Activated B cell treated with CpG ODN at 0.5 μM for 24 hours (primary cell): ENCODE results near the gene DHRS7C. TPM values are rescaled to one million over a fixed set of nuclear protein-coding genes. Genes with fewer than 3 reads are reported as not detected.

ENCODE experiments used
- ATAC-seq: fragments of 200-7000 bp; cut with Tn5 transposase; one replicate; pipeline ENCODE4 v1.10.0; 2021; ENCODE audit warnings: low read depth, mild to moderate bottlenecking, moderate library complexity
- CTCF ChIA-PET: fragments of 350-600 bp; sonication (Branson Sonifier 250); formaldehyde crosslinking; loops from one replicate; lab custom pipeline; 2021; ENCODE audit warnings: antibody characterized with exemption; lab: Charles Lee
- POLR2A ChIA-PET: fragments of 350-600 bp; sonication (Branson Sonifier 250); formaldehyde crosslinking; loops from one replicate; lab custom pipeline; 2021; ENCODE audit warnings: antibody characterized with exemption; lab: Charles Lee
- DNase-seq: peaks from one replicate; pipeline ENCODE4 v3.0.0; 2022
- H3K27ac Mint-ChIP-seq: one replicate; pipeline ENCODE4 v1.8.0; 2020; ENCODE audit warnings: mixed read lengths
- H3K27me3 Mint-ChIP-seq: one replicate; pipeline ENCODE4 v1.8.0; 2021; ENCODE audit warnings: mixed read lengths
- H3K36me3 Mint-ChIP-seq: one replicate; pipeline ENCODE4 v1.8.0; 2021; ENCODE audit warnings: low read depth, mixed read lengths
- H3K4me1 Mint-ChIP-seq: one replicate; pipeline ENCODE4 v1.8.0; 2021; ENCODE audit warnings: mixed read lengths
- H3K4me3 Mint-ChIP-seq: one replicate; pipeline ENCODE4 v1.8.0; 2020; ENCODE audit warnings: mild to moderate bottlenecking, mixed read lengths
- H3K9me3 Mint-ChIP-seq: one replicate; pipeline ENCODE4 v1.8.0; 2020; ENCODE audit warnings: mixed read lengths
- CTCF ChIP-seq: fragments of 200-600 bp; IDR thresholded peaks from one replicate; pipeline ENCODE4 v1.8.0; 2022; ENCODE audit warnings: antibody characterized with exemption, mild to moderate bottlenecking
- intact Hi-C: fragments of 100-400 bp; cut with micrococcal nuclease; formaldehyde crosslinking; loops from one replicate; pipeline ENCODE4 v1.15.1; 2024
- total RNA-seq: library from RNA; stranded (reverse); gene quantifications from 2 replicates; pipeline ENCODE4 v1.2.3, GENCODE V29; 2022

The DHRS7C gene
- total RNA-seq, 1 donor from 2014 or later: not detected

GRCh38 chr17:9830711-9831110, 39.3 kb upstream of the DHRS7C start:
- H3K9me3 Mint-ChIP-seq: no peaks in the 10 kb centered on the region

DNA sequence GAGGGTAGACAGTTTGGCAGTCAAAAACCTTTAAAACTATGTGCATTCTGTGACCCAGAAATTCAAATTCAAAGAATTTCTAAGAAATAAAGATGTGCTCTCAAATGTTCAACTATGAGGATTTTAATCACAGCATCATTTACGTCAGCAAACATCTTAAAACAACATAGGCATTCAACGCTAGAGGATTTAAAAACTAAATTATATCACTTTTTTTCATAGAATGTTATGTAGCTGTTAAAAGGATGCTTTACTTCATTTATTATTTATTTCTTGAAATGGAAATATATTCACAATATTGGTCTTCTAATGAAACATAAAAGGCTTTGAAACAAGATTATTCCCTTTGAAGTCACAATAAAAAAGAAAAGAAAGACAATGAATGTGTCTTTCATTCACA, 38.0 kb upstream of the DHRS7C start:
- ChIA-PET POLR2A (no interaction called here), CTCF (no interaction called here)
- no peaks in the 10 kb centered on the region for H3K9me3 Mint-ChIP-seq
- no peaks in the 10 kb centered on the region for H3K4me1 Mint-ChIP-seq
- peaks cover 2% of the 10 kb centered on the region for H3K27me3 Mint-ChIP-seq
- no peak overlapping the region for H3K4me3 Mint-ChIP-seq
- intact Hi-C loops: no loop called here
- DNase-seq: no peak
- H3K27ac Mint-ChIP-seq: no peak overlapping the region
- ATAC-seq: no peak
- no peak for TF ChIP-seq CTCF
- no peaks in the 10 kb centered on the region for H3K36me3 Mint-ChIP-seq

More at GRCh38 chr17:9830711-9831110, 39.3 kb upstream of the DHRS7C start:
- ATAC-seq (no peak), DNase-seq (no peak)
- Mint-ChIP-seq H3K4me3 (no peak overlapping the region), H3K4me1 (no peaks in the 10 kb centered on the region), H3K36me3 (no peaks in the 10 kb centered on the region), H3K27me3 (no peaks in the 10 kb centered on the region), H3K27ac (no peak overlapping the region)
- no peak for TF ChIP-seq CTCF
- POLR2A ChIA-PET: no interaction called here
- CTCF ChIA-PET: no interaction called here
- intact Hi-C loops: no loop called here

GRCh38 chr17:9828296-9829295, 37.2 kb upstream of the DHRS7C start:
- H3K27ac Mint-ChIP-seq: no peak overlapping the region
- ChIA-PET POLR2A (no interaction called here), CTCF (no interaction called here)
- peaks cover 5% of the 10 kb centered on the region for H3K27me3 Mint-ChIP-seq
- H3K9me3 Mint-ChIP-seq: no peaks in the 10 kb centered on the region
- DNase-seq (no peak), ATAC-seq (no peak)
- H3K36me3 Mint-ChIP-seq: no peaks in the 10 kb centered on the region
- no peak overlapping the region for H3K4me3 Mint-ChIP-seq
- no peak for TF ChIP-seq CTCF
- intact Hi-C loops: no loop called here
- H3K4me1 Mint-ChIP-seq: no peaks in the 10 kb centered on the region

DNA sequence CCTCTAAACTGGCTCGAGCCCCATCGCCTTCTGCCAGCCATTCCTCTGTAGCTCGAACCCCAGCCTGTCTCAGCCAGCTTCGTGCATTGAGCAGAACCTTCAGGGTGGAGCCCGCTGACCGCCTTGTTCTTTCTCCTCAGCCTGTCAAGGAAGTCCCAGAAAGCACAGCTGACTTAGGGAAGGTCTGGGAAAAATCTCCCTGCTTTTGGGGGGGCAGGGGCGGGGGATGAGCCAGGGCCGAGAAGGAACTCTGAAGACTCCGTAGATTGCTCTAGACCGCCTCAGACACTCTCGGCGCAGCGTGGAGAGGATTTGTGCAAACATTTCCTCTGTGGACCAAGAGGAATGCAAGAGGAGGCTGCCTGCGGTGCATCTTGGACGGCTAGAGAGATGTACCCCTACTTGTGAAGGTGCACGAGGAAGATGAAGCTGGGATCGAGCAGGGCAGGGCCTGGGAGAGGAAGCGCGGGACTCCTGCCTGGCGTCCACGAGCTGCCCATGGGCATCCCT, 34.3 kb upstream of the DHRS7C start, which contains the start of gene GLP2R:
Gene GLP2R, plus strand, starts transcription at position 284 of the 510 bp plus-strand sequence. Its CDS starts 140 bp downstream, at position 424.
- no peaks in the 10 kb centered on the region for H3K4me1 Mint-ChIP-seq
- H3K27me3 Mint-ChIP-seq: peaks cover 5% of the 10 kb centered on the region
- ATAC-seq: no peak
- H3K27ac Mint-ChIP-seq: no peak within 1 kb of the TSS
- no peaks in the 10 kb centered on the region for H3K36me3 Mint-ChIP-seq
- no peak within 1 kb of the TSS for H3K4me3 Mint-ChIP-seq
- POLR2A ChIA-PET: no interaction called here
- CTCF ChIA-PET: no interaction called here
- peaks cover 3% of the 10 kb centered on the region for H3K9me3 Mint-ChIP-seq
- intact Hi-C loops: no loop called here
- DNase-seq: no peak
- no peak for TF ChIP-seq CTCF

DNA sequence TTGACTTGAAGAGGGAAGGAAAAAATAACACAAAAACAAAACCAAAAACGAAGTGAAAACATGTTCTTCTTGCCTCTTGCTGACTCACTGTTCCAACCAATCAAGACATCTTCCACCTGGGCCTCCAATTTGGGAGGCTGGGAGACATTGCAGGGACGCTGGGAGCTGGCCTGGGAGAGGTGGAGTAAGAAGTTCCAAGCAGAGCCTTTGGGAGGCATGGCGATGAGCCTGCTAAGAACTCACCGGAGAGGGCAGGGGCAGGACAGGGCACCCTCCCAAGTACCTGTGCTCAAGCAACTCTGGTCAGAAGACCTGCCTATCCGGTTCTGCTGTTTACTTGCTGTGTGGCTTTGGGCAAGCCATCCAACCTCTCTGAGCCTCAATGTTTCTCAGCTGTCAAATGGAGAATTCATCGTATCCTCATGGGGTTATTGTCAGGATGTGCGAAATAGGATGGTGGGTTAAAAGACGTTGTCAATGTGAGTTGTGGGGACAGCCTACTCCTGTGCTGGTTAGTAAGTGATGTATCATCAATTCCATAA, 33.5 kb upstream of the DHRS7C start:
- no peak for DNase-seq
- CTCF ChIA-PET: no interaction called here
- no peaks in the 10 kb centered on the region for H3K36me3 Mint-ChIP-seq
- H3K4me3 Mint-ChIP-seq: no peak overlapping the region
- POLR2A ChIA-PET: no interaction called here
- ATAC-seq: no peak
- H3K9me3 Mint-ChIP-seq: peaks cover 3% of the 10 kb centered on the region
- no peak for TF ChIP-seq CTCF
- H3K27me3 Mint-ChIP-seq: peaks cover 5% of the 10 kb centered on the region
- intact Hi-C loops: no loop called here
- H3K27ac Mint-ChIP-seq: no peak overlapping the region
- H3K4me1 Mint-ChIP-seq: no peaks in the 10 kb centered on the region
